ENCODE data around the gene GPHN. TPM values are rescaled to one million over a fixed set of nuclear protein-coding genes. Genes with fewer than 3 reads are reported as not detected.

The GPHN gene
- total and polyA plus RNA-seq, 2 of the 8 experiments (the other 6 are each of a cell fraction or from before 2014, with no cell fraction given) = 6.0 to 16.0 TPM

DNA sequence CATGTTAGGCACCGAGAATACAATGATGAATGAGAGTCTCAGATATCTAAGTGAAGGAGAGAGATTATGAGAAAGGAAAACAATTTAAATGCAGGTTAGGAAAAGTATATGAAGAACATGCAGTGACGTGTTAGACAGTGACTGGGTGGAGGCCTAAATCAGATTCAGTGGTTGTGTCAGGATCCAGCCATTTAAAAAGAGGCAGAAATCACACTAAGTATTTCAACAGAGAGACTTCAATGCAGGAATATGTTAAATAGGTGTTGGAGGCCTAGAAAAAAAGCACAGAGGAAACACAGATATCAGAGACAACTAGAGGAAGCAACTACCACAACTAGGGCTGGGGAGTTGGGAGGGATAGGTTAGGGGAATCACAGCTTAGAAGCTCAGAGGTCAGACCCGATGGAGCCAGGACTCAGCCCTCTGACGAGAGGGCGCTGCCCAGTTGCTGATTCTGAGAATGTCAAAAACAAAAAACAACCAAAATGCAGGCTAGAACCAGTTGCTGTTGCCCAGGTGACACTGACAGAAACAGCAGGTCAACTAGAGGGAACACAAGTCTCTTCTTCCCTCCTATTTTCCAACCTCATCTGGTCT, 678.3 kb downstream of the GPHN start:
- no peaks in the 10 kb centered on the region for H3K79me1 ChIP-seq (ENCODE audit: low read depth, low read length)
- no peak overlapping the region for H3K4me2 ChIP-seq (ENCODE audit: insufficient read depth in 1 of 2, low read depth in 2 of 2, low read length in 2 of 2)
- POLR2A ChIA-PET (ENCODE audit: partially characterized antibody) = interaction anchor here (1.3 kb wide), 1 partner anchor 55 kb away, joined by 4 read pairs; the partner anchor contains the start of gene PALS1
- no peaks in the 10 kb centered on the region for H3K79me2 ChIP-seq (ENCODE audit: control insufficient read depth in 1 of 2, insufficient read depth in 2 of 2, low read length in 2 of 2)
- no peak overlapping the region for H3K18ac ChIP-seq (ENCODE audit: extremely low read depth, low read length)
- H3K36me3 ChIP-seq (ENCODE audit: control insufficient read depth in 2 of 4, insufficient read depth in 4 of 4, low read length in 3 of 4) = no peaks in the 10 kb centered on the region
- H3K56ac ChIP-seq (replicated peaks; ENCODE audit: insufficient read length, low read depth, low read length) = no peak overlapping the region
- no peak overlapping the region; the same call in 1 of the 2 replicates for H2BK12ac ChIP-seq (ENCODE audit: low read depth, low read length)
- no peak overlapping the region for H3K27ac ChIP-seq (ENCODE audit: low read depth, low read length)
- no peak for TF ChIP-seq FOSL1 (IDR thresholded peaks at IDR 0.05; ENCODE audit: insufficient read depth, low read depth, low read length)
- no peak for TF ChIP-seq POU5F1 (IDR thresholded peaks at IDR 0.05; ENCODE audit: low read depth, low read length)
- no peak for TF ChIP-seq CREB1 (IDR thresholded peaks at IDR 0.05)
- no peak for TF ChIP-seq ZNF274 (IDR thresholded peaks at IDR 0.05; ENCODE audit: borderline replicate concordance, extremely low read depth, low read length)
- no peak for TF ChIP-seq SP2 (IDR thresholded peaks at IDR 0.05; ENCODE audit: low read length)
- TF ChIP-seq GABPA (IDR thresholded peaks at IDR 0.05; ENCODE audit: borderline replicate concordance, insufficient read depth, low read length) = no peak
- TF ChIP-seq BRCA1 (IDR thresholded peaks at IDR 0.05; ENCODE audit: low read depth, low read length) = no peak
- no peak for TF ChIP-seq HDAC6 (IDR thresholded peaks at IDR 0.05; ENCODE audit: low read depth, low read length)
- TF ChIP-seq BCL11A (IDR thresholded peaks at IDR 0.05; ENCODE audit: low read depth in 2 of 2, low read length in 2 of 2) = no peak
- no peak for TF ChIP-seq POLR2AphosphoS5 (IDR thresholded peaks at IDR 0.05; ENCODE audit: low read depth, low read length)
- no peak for TF ChIP-seq PHF8 (conservative IDR thresholded peaks at IDR 0.05; ENCODE audit: low read depth, low read length)
- TF ChIP-seq, protein P1, sequence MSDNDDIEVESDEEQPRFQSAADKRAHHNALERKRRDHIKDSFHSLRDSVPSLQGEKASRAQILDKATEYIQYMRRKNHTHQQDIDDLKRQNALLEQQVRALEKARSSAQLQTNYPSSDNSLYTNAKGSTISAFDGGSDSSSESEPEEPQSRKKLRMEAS (IDR thresholded peaks at IDR 0.05) = no peak
- TF ChIP-seq SIRT6 (IDR thresholded peaks at IDR 0.05; ENCODE audit: low read length) = no peak
- WGBS, 2 experiments (ENCODE audit: extremely low coverage in 1 of 2, insufficient coverage in 1 of 2, insufficient read length in 1 of 2, insufficient replicate concordance in 2 of 2, low coverage in 1 of 2, low lambda C conversion rate in 2 of 2, missing lambda C conversion rate in 1 of 2) = 97% methylated on average over 5 of the region's 5 CpGs; no CpG with 5 or more reads in 1 of the 2 experiments
- no peak overlapping the region for H3K9ac ChIP-seq (replicated peaks in 1 of 4; ENCODE audit: extremely low read depth in 1 of 4, low read depth in 3 of 4, low read length in 3 of 4)
- H3K14ac ChIP-seq (ENCODE audit: insufficient read length) = no peak overlapping the region
- no peak overlapping the region for H3K4me3 ChIP-seq (ENCODE audit: extremely low read depth in 1 of 4, insufficient read depth in 2 of 4, low read depth in 3 of 4, low read length in 4 of 4)
- H3K23ac ChIP-seq (ENCODE audit: insufficient read length) = no peak overlapping the region
- H3K27me3 ChIP-seq (replicated peaks in 1 of 4; ENCODE audit: control insufficient read depth in 3 of 4, extremely low read depth in 1 of 4, insufficient read depth in 3 of 4, low read length in 3 of 4) = no peaks in the 10 kb centered on the region
- DNase-seq (ENCODE audit: low read depth in 1 of 2, low spot score in 2 of 2) (no peak), FAIRE-seq (no peak)
- H4K20me1 ChIP-seq (replicated peaks in 1 of 2; ENCODE audit: control insufficient read depth in 1 of 2, insufficient read depth in 2 of 2, low read length in 2 of 2) = no peaks in the 10 kb centered on the region
- no peaks in the 10 kb centered on the region for H3K4me1 ChIP-seq (replicated peaks in 1 of 4; ENCODE audit: control insufficient read depth in 3 of 4, insufficient read depth in 4 of 4, low read length in 3 of 4)
- no peak overlapping the region for H4K5ac ChIP-seq (ENCODE audit: insufficient read length, low read depth, low read length)
- no peak overlapping the region for H2BK5ac ChIP-seq (ENCODE audit: low read depth, low read length)
- CTCF ChIA-PET (ENCODE audit: partially characterized antibody) = interaction anchor here (1.1 to 2.1 kb wide), 2 partner anchors 15 to 131 kb away, joined by 3 to 5 read pairs; no protein-coding TSS in a partner anchor
- no peak overlapping the region for H4K8ac ChIP-seq (ENCODE audit: extremely low read depth, insufficient read depth, low read length)
- H4K91ac ChIP-seq (replicated peaks; ENCODE audit: insufficient read length, low read length) = no peak overlapping the region
- no peak overlapping the region for H2AK5ac ChIP-seq (ENCODE audit: low read depth, low read length)
- no peak overlapping the region for H3K4ac ChIP-seq (replicated peaks; ENCODE audit: insufficient read length, low read depth, low read length)
- no peaks in the 10 kb centered on the region for H3K23me2 ChIP-seq (ENCODE audit: low read depth, low read length)
- H2BK120ac ChIP-seq (replicated peaks; ENCODE audit: low read depth, low read length) = no peak overlapping the region
- H2BK20ac ChIP-seq (ENCODE audit: low read length) = no peak overlapping the region
- no peak overlapping the region for H2AFZ ChIP-seq (ENCODE audit: low read length)
- no peak overlapping the region for H2BK15ac ChIP-seq (ENCODE audit: low read length)
- H3K9me3 ChIP-seq (ENCODE audit: insufficient read depth in 2 of 2, low read depth in 1 of 2, low read length in 1 of 2) = no peaks in the 10 kb centered on the region

Data from H1 (cell line).